Nephron progenitor cell (in vitro differentiated cells): Measurements from ENCODE around the gene CBLL1.

Experiments used
- DNase-seq: peaks from one replicate; pipeline ENCODE4 v3.0.0; 2021
- H3K27ac Mint-ChIP-seq: 2 replicates; pipeline ENCODE4 v1.8.0; 2021; ENCODE audit warnings: mild to moderate bottlenecking, moderate library complexity, mixed read lengths
- H3K27me3 Mint-ChIP-seq: 2 replicates; pipeline ENCODE4 v1.8.0; 2021; ENCODE audit warnings: mild to moderate bottlenecking, low read depth, mixed read lengths; ENCODE audit not compliant: poor library complexity
- H3K36me3 Mint-ChIP-seq: 2 replicates; pipeline ENCODE4 v1.8.0; 2021; ENCODE audit warnings: low read depth, mixed read lengths
- H3K4me1 Mint-ChIP-seq: 2 replicates; pipeline ENCODE4 v1.8.0; 2021; ENCODE audit warnings: mixed read lengths
- H3K4me3 Mint-ChIP-seq: 2 replicates; pipeline ENCODE4 v1.8.0; 2021; ENCODE audit warnings: mild to moderate bottlenecking, moderate library complexity, mixed read lengths
- H3K9me3 Mint-ChIP-seq: 2 replicates; pipeline ENCODE4 v1.8.0; 2021; ENCODE audit warnings: mild to moderate bottlenecking, moderate library complexity, mixed read lengths
- CTCF ChIP-seq: fragments of 200-600 bp; sonication (generic); IDR thresholded peaks from 2 replicates; pipeline ENCODE4 v1.5.0; 2021; ENCODE audit warnings: antibody characterized with exemption

CBLL1 gene

GRCh38 chr7:107803009-107803610, 59.2 kb downstream of the CBLL1 start, which contains the start of gene SLC26A3:
Gene SLC26A3 (minus strand): TSS chr7:107803223. CDS start chr7:107794509, 8,714 bp downstream.
- no peak for DNase-seq
- Mint-ChIP-seq H3K36me3 (no peaks in the 10 kb centered on the region), H3K4me3 (no peak within 1 kb of the TSS), H3K27me3 (peaks cover 2% of the 10 kb centered on the region), H3K9me3 (no peaks in the 10 kb centered on the region), H3K27ac (no peak within 1 kb of the TSS), H3K4me1 (no peaks in the 10 kb centered on the region)
- no peak for TF ChIP-seq CTCF

GRCh38 chr7:107809179-107809578, 65.2 kb downstream of the CBLL1 start:
- TF ChIP-seq CTCF: no peak
- H3K4me1 Mint-ChIP-seq: no peaks in the 10 kb centered on the region

GRCh38 chr7:107810626-107811025, 66.7 kb downstream of the CBLL1 start:
- Mint-ChIP-seq H3K27ac (no peak overlapping the region), H3K4me3 (no peak overlapping the region), H3K36me3 (no peaks in the 10 kb centered on the region), H3K4me1 (no peaks in the 10 kb centered on the region), H3K27me3 (peaks cover 2% of the 10 kb centered on the region), H3K9me3 (no peaks in the 10 kb centered on the region)
- TF ChIP-seq CTCF: no peak
- no peak for DNase-seq

More at GRCh38 chr7:107809179-107809578, 65.2 kb downstream of the CBLL1 start:
- H3K27me3 Mint-ChIP-seq: no peaks in the 10 kb centered on the region
- no peaks in the 10 kb centered on the region for H3K36me3 Mint-ChIP-seq
- no peak for DNase-seq
- no peaks in the 10 kb centered on the region for H3K9me3 Mint-ChIP-seq
- no peak overlapping the region for H3K27ac Mint-ChIP-seq
- no peak overlapping the region for H3K4me3 Mint-ChIP-seq
